RWPE2 (cell line): ENCODE data around the gene INPP5A.

Source experiments
- ATAC-seq: fragments of 200-7000 bp; cut with Tn5 transposase; 3 replicates; pipeline ENCODE4 v1.9.1; 2021; ENCODE audit warnings: low read depth
- DNase-seq: peaks from one replicate; pipeline ENCODE4 v3.0.0-alpha.2; 2020; ENCODE audit warnings: low spot score
- H3K27ac ChIP-seq: fragments of 450-650 bp; 2 replicates; pipeline ENCODE4 v1.5.1; 2017; ENCODE audit warnings: mild to moderate bottlenecking; ENCODE audit not compliant: poor library complexity, severe bottlenecking
- H3K27me3 ChIP-seq: fragments of 250-450 bp; sonication (Bioruptor Pico); 2 replicates; pipeline ENCODE4 v1.5.1; 2021; ENCODE audit warnings: mild to moderate bottlenecking, moderate library complexity; ENCODE audit not compliant: insufficient read depth, poor library complexity, severe bottlenecking
- H3K36me3 ChIP-seq: fragments of 250-450 bp; sonication (Bioruptor Pico); 2 replicates; pipeline ENCODE4 v1.5.1; 2020; ENCODE audit warnings: low read depth, mild to moderate bottlenecking, moderate library complexity
- H3K4me1 ChIP-seq: fragments of 250-450 bp; sonication (Bioruptor Pico); 2 replicates; pipeline ENCODE4 v1.5.1; 2021; ENCODE audit warnings: mild to moderate bottlenecking, moderate library complexity; ENCODE audit not compliant: insufficient read depth, poor library complexity, severe bottlenecking
- H3K4me3 ChIP-seq: fragments of 250-450 bp; sonication (Bioruptor Pico); 2 replicates; pipeline ENCODE4 v1.5.1; 2021; ENCODE audit warnings: mild to moderate bottlenecking, moderate library complexity; ENCODE audit not compliant: severe bottlenecking
- H3K9me3 ChIP-seq: fragments of 250-450 bp; sonication (Bioruptor Pico); 2 replicates; pipeline ENCODE4 v1.5.1; 2021; ENCODE audit warnings: mild to moderate bottlenecking, moderate library complexity; ENCODE audit not compliant: severe bottlenecking
- CTCF ChIP-seq: fragments of 450-650 bp; IDR thresholded peaks from one replicate; pipeline ENCODE4 v1.5.1; 2017; ENCODE audit warnings: mild to moderate bottlenecking, moderate library complexity; ENCODE audit not compliant: poor library complexity, severe bottlenecking

INPP5A gene

GRCh38 chr10:132721725-132722124 lies 184.1 kb downstream of the INPP5A start:
- H3K9me3 ChIP-seq, result no peaks in the 10 kb centered on the region
- no peaks in the 10 kb centered on the region for H3K36me3 ChIP-seq
- ATAC-seq (no peak), DNase-seq (no peak)
- TF ChIP-seq CTCF, result no peak
- H3K4me1 ChIP-seq, result no peaks in the 10 kb centered on the region
- H3K27me3 ChIP-seq, result no peaks in the 10 kb centered on the region
- H3K4me3 ChIP-seq, result no peak overlapping the region
- no peak overlapping the region for H3K27ac ChIP-seq

GRCh38 chr10:132722394-132723329 lies 185.1 kb downstream of the INPP5A start:
- Histone ChIP-seq H3K27me3 (no peaks in the 10 kb centered on the region), H3K4me3 (no peak overlapping the region), H3K27ac (no peak overlapping the region), H3K4me1 (no peaks in the 10 kb centered on the region), H3K9me3 (no peaks in the 10 kb centered on the region), H3K36me3 (no peaks in the 10 kb centered on the region)
- TF ChIP-seq CTCF, result no peak
- ATAC-seq (no peak), DNase-seq (no peak)

DNA sequence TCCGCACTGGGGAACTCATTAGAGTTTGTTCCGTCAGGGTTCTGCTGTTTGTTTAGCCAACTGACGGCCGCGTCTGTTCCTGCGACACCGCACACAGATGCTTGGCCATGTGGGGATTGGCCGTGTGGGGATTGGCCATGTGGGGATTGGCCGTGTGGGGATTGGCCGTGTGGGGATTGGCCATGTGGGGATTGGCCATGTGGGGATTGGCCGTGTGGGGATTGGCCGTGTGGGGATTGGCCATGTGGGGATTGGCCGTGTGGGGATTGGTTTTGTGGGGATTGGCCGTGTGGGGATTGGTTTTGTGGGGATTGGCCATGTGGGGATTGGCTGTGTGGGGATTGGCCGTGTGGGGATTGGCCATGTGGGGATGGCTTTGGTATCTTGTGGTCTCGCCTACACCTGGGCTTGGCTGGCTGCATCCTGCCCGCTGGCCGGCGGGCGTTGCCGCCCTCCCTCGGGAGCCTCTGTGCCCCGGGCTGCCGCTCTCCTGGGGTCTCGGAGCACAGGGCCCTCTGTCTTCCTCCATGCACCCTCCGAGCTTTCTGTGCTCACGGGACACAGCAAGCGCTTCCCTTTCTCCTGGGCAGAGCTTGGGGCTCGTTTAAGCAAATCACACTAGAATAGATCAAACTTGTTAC lies 185.9 kb downstream of the INPP5A start:
- no peaks in the 10 kb centered on the region for H3K4me1 ChIP-seq
- H3K4me3 ChIP-seq, result no peak overlapping the region
- H3K36me3 ChIP-seq, result no peaks in the 10 kb centered on the region
- H3K27me3 ChIP-seq, result no peaks in the 10 kb centered on the region
- no peaks in the 10 kb centered on the region for H3K9me3 ChIP-seq
- no peak for TF ChIP-seq CTCF
- DNase-seq, result no peak
- no peak for ATAC-seq
- no peak overlapping the region for H3K27ac ChIP-seq

GRCh38 chr10:132724446-132724845 lies 186.9 kb downstream of the INPP5A start:
- Histone ChIP-seq H3K27me3 (no peaks in the 10 kb centered on the region), H3K9me3 (no peaks in the 10 kb centered on the region), H3K4me3 (no peak overlapping the region), H3K36me3 (no peaks in the 10 kb centered on the region), H3K27ac (no peak overlapping the region), H3K4me1 (no peaks in the 10 kb centered on the region)
- ATAC-seq, result no peak
- DNase-seq, result no peak
- no peak for TF ChIP-seq CTCF

DNA sequence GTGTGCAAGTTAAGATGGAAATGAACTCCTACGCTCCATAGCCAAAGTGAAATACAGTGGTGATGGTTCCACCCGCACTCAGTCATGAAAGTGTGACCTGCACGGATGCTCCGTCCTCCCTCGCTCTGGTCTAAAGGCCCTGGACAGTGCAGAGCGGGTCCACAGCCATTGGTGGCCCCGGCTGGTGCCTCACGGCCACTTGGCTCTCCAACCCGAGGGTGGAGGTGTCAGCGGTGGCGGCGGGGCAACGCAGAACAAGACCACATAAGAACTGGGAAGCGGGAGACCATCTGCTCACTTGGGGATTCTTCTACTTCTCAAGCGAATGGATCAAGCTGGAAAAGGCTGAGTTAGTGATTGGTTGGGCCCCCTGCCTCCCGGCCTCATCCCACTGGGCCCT lies 187.6 kb downstream of the INPP5A start:
- ATAC-seq, result no peak
- H3K4me3 ChIP-seq, result no peak overlapping the region
- no peak for DNase-seq
- TF ChIP-seq CTCF, result no peak
- H3K9me3 ChIP-seq, result no peaks in the 10 kb centered on the region
- no peaks in the 10 kb centered on the region for H3K4me1 ChIP-seq
- H3K27me3 ChIP-seq, result no peaks in the 10 kb centered on the region
- H3K36me3 ChIP-seq, result no peaks in the 10 kb centered on the region
- H3K27ac ChIP-seq, result no peak overlapping the region
